IMR-90 (cell line): ENCODE measurements around the gene KIF16B. TPM values are rescaled to one million over a fixed set of nuclear protein-coding genes. Genes with fewer than 3 reads are reported as not detected.

Experiments used
- ATAC-seq: fragments of 200-7000 bp; cut with Tn5 transposase; 2 replicates; pipeline ENCODE4 v1.9.1; 2020; ENCODE audit warnings: low read depth, mild to moderate bottlenecking, moderate library complexity
- BruUV-seq: library from RNA; stranded (reverse); fragments of 400-500 nt; replicated peaks from 2 replicates; lab custom pipeline; 2021; lab: Mats Ljungman, UMichigan
- CTCF ChIA-PET: fragments of 300-600 bp; formaldehyde crosslinking; extraction: SDS; loops from one replicate; lab custom pipeline; 2021; ENCODE audit warnings: antibody characterized with exemption; lab: Yijun Ruan, JAX
- POLR2A ChIA-PET: fragments of 300-600 bp; sonication (Branson Sonifier 250); formaldehyde crosslinking; loops from one replicate; lab custom pipeline; 2022; ENCODE audit warnings: antibody characterized with exemption; ENCODE audit not compliant: unreplicated experiment; lab: Charles Lee
- DNase-seq: peaks from one replicate; pipeline ENCODE4 v3.0.0; 2013
- H2AFZ ChIP-seq: replicated peaks from 2 replicates; pipeline ENCODE3; 2013; ENCODE audit warnings: low read length, mild to moderate bottlenecking; ENCODE audit not compliant: poor library complexity
- H2AK5ac ChIP-seq: 2 replicates; pipeline ENCODE4 v1.6.1; 2013; ENCODE audit warnings: low read depth, low read length, inconsistent platforms
- H2AK9ac ChIP-seq: replicated peaks from 2 replicates; pipeline ENCODE3; 2013; ENCODE audit warnings: mild to moderate bottlenecking, low read depth, low read length, moderate library complexity; ENCODE audit not compliant: poor library complexity
- H2BK120ac ChIP-seq: 2 replicates; pipeline ENCODE4 v1.6.1; 2013; ENCODE audit warnings: low read depth, low read length, inconsistent platforms
- H2BK15ac ChIP-seq: 3 replicates; pipeline ENCODE4 v1.6.1; 2013; ENCODE audit warnings: low read depth, low read length, inconsistent platforms
- H2BK20ac ChIP-seq: 2 replicates; pipeline ENCODE4 v1.6.1; 2013; ENCODE audit warnings: low read depth, mild to moderate bottlenecking, inconsistent platforms, low read length, moderate library complexity
- H2BK5ac ChIP-seq: 2 replicates; pipeline ENCODE4 v1.6.1; 2013; ENCODE audit warnings: mild to moderate bottlenecking, low read depth, low read length, inconsistent platforms; ENCODE audit not compliant: poor library complexity, severe bottlenecking
- H3K14ac ChIP-seq: replicated peaks from 2 replicates; pipeline ENCODE4 v1.6.1; 2013; ENCODE audit warnings: low read depth, low read length, inconsistent platforms
- H3K18ac ChIP-seq: 2 replicates; pipeline ENCODE4 v1.6.1; 2013; ENCODE audit warnings: low read depth, low read length, control low read depth
- H3K23ac ChIP-seq: 2 replicates; pipeline ENCODE4 v1.6.1; 2013; ENCODE audit warnings: low read depth, low read length, inconsistent platforms
- H3K27ac ChIP-seq: 2 replicates; pipeline ENCODE4 v1.5.1; 2013; ENCODE audit warnings: mild to moderate bottlenecking, control low read depth, low read length; ENCODE audit not compliant: insufficient read depth
- H3K27me3 ChIP-seq: 2 replicates; pipeline ENCODE4 v1.6.1; 2013; ENCODE audit warnings: low read length; ENCODE audit not compliant: control insufficient read depth, insufficient read depth
- H3K36me3 ChIP-seq: 2 replicates; pipeline ENCODE4 v1.6.1; 2013; ENCODE audit warnings: low read length, mixed read lengths; ENCODE audit not compliant: control insufficient read depth, insufficient read depth
- H3K4ac ChIP-seq: 2 replicates; pipeline ENCODE4 v1.6.1; 2013; ENCODE audit warnings: low read depth, low read length, inconsistent platforms
- H3K4me1 ChIP-seq: 2 replicates; pipeline ENCODE4 v1.6.1; 2013; ENCODE audit warnings: low read length, mixed read lengths; ENCODE audit not compliant: control insufficient read depth, insufficient read depth
- H3K4me2 ChIP-seq: 2 replicates; pipeline ENCODE4 v1.6.1; 2013; ENCODE audit warnings: low read depth, mild to moderate bottlenecking, control low read depth, low read length, moderate library complexity
- H3K4me3 ChIP-seq: 2 replicates; pipeline ENCODE4 v1.5.1; 2013; ENCODE audit warnings: low read depth, mild to moderate bottlenecking, control low read depth, low read length, moderate library complexity; ENCODE audit not compliant: insufficient read depth
- H3K56ac ChIP-seq: 2 replicates; pipeline ENCODE4 v1.6.1; 2013; ENCODE audit warnings: low read length, inconsistent platforms; ENCODE audit not compliant: insufficient read depth; ENCODE audit errors: extremely low read depth
- H3K79me1 ChIP-seq, 2 experiments: 2 replicates each; pipeline ENCODE4 v1.6.1; 2013; ENCODE audit warnings: low read length in 2 of 2, inconsistent platforms in 1 of 2, low read depth in 1 of 2
- H3K9ac ChIP-seq: 2 replicates; pipeline ENCODE4 v1.6.1; 2013; ENCODE audit warnings: low read depth, low read length, control low read depth
- H3K9me1 ChIP-seq: 2 replicates; pipeline ENCODE4 v1.6.1; 2013; ENCODE audit warnings: low read length, inconsistent platforms; ENCODE audit not compliant: insufficient read depth
- H3K9me3 ChIP-seq: 2 replicates; pipeline ENCODE4 v1.6.1; 2013; ENCODE audit warnings: low read length; ENCODE audit not compliant: control insufficient read depth, insufficient read depth
- H4K20me1 ChIP-seq: 2 replicates; pipeline ENCODE4 v1.6.1; 2013; ENCODE audit warnings: low read length, inconsistent platforms; ENCODE audit not compliant: insufficient read depth
- H4K5ac ChIP-seq: 2 replicates; pipeline ENCODE4 v1.6.1; 2013; ENCODE audit warnings: mild to moderate bottlenecking, low read depth, low read length, control low read depth
- H4K8ac ChIP-seq, 2 experiments: 2 replicates each; pipeline ENCODE4 v1.6.1; 2013; ENCODE audit warnings: low read depth in 2 of 2, low read length in 2 of 2, control low read depth in 1 of 2, inconsistent platforms in 1 of 2
- H4K91ac ChIP-seq: 2 replicates; pipeline ENCODE4 v1.6.1; 2013; ENCODE audit warnings: low read depth, low read length, inconsistent platforms; ENCODE audit not compliant: insufficient read depth
- BHLHE40 ChIP-seq: fragments of 150-350 bp; IDR thresholded peaks from 2 replicates; pipeline ENCODE4 v1.6.1; 2016; ENCODE audit warnings: mild to moderate bottlenecking, low read depth, low read length
- CEBPB ChIP-seq: IDR thresholded peaks from 2 replicates; pipeline ENCODE4 v1.6.1; 2012; ENCODE audit warnings: low read depth, low read length, improper control_type of control experiment
- CHD1 ChIP-seq: IDR thresholded peaks from 2 replicates; pipeline ENCODE4 v1.6.1; 2012; ENCODE audit warnings: low read depth, low read length, improper control_type of control experiment
- FOS ChIP-seq: fragments of 150-350 bp; IDR thresholded peaks from 2 replicates; pipeline ENCODE4 v1.6.1; 2016; ENCODE audit warnings: low read depth, low read length
- MAFK ChIP-seq: IDR thresholded peaks from 2 replicates; pipeline ENCODE4 v1.6.1; 2012; ENCODE audit warnings: low read depth, low read length, improper control_type of control experiment
- MAZ ChIP-seq: IDR thresholded peaks from 2 replicates; pipeline ENCODE4 v1.6.1; 2012; ENCODE audit warnings: low read depth, mild to moderate bottlenecking, low read length, improper control_type of control experiment, moderate library complexity, borderline replicate concordance
- MXI1 ChIP-seq: IDR thresholded peaks from 2 replicates; pipeline ENCODE4 v1.6.1; 2012; ENCODE audit warnings: low read depth, mild to moderate bottlenecking, low read length, moderate library complexity, borderline replicate concordance
- NFE2L2 ChIP-seq: fragments of 150-350 bp; IDR thresholded peaks from 2 replicates; pipeline ENCODE4 v1.6.1; 2016; ENCODE audit warnings: low read depth, mild to moderate bottlenecking, low read length
- POLR2A ChIP-seq: IDR thresholded peaks from 2 replicates; pipeline ENCODE4 v1.6.1; 2012; ENCODE audit warnings: mild to moderate bottlenecking, low read depth, low read length
- RAD21 ChIP-seq: IDR thresholded peaks from 2 replicates; pipeline ENCODE4 v1.6.1; 2012; ENCODE audit warnings: low read length, improper control_type of control experiment
- RCOR1 ChIP-seq: IDR thresholded peaks from 2 replicates; pipeline ENCODE4 v1.6.1; 2012; ENCODE audit warnings: mild to moderate bottlenecking, low read length, improper control_type of control experiment; ENCODE audit not compliant: insufficient replicate concordance
- RFX5 ChIP-seq: IDR thresholded peaks from 2 replicates; pipeline ENCODE4 v1.8.0; 2012; ENCODE audit warnings: low read depth, mild to moderate bottlenecking, low read length, moderate library complexity
- SMC3 ChIP-seq: fragments of 150-350 bp; IDR thresholded peaks from 2 replicates; pipeline ENCODE4 v1.6.1; 2016; ENCODE audit warnings: low read depth, mild to moderate bottlenecking, antibody characterized with exemption, low read length, moderate library complexity
- WGBS, 2 experiments: methylation state at CpG; one replicate each; pipeline versions ENCODE4 v1.1.5 to v1.1.7; 2013; ENCODE audit warnings: missing lambda C conversion rate in 2 of 2; ENCODE audit not compliant: insufficient read length in 1 of 2; ENCODE audit errors: extremely low coverage in 2 of 2; 5-methylcytosine and 5-hydroxymethylcytosine counted together
- dilution Hi-C: fragments of 300-500 bp; cut with HindIII; formaldehyde crosslinking; loops from one replicate; pipeline ENCODE4 v1.14.3; 2018; ENCODE audit warnings: low sequenced_read_pairs; ENCODE audit not compliant: unreplicated experiment
- in situ Hi-C: fragments of 300-500 bp; cut with MboI; formaldehyde crosslinking; loops from 3 replicates; pipeline ENCODE4 v1.14.3; 2019; ENCODE audit warnings: low sequenced_read_pairs, inconsistent platforms, mixed read lengths
- intact Hi-C: fragments of 100-400 bp; cut with micrococcal nuclease; formaldehyde crosslinking; loops from 2 replicates; pipeline ENCODE4 v1.10.0; 2022
- polyA plus RNA-seq, 3 experiments: library from polyadenylated mRNA; depleted of rRNA; stranded (reverse); fragments of >200 nt; gene quantifications; 2 replicates each; pipeline ENCODE4 v1.2.3, GENCODE V29; 2012; ENCODE audit warnings: low replicate concordance in 1 of 3
- total RNA-seq: library from RNA; depleted of rRNA; stranded (reverse); fragments of >200 nt; gene quantifications from 2 replicates; pipeline ENCODE4 v1.2.3, GENCODE V29; 2012
- TF ChIP-seq, protein P1 (sequence below): fragments of 150-350 bp; IDR thresholded peaks from 2 replicates; pipeline ENCODE4 v1.6.1; 2017; ENCODE audit warnings: mild to moderate bottlenecking, antibody characterized with exemption, low read length, low read depth
- TF ChIP-seq, protein P2 (sequence below): fragments of 150-350 bp; IDR thresholded peaks from 2 replicates; pipeline ENCODE4 v1.6.1; 2016; ENCODE audit warnings: low read depth, mild to moderate bottlenecking, low read length, moderate library complexity, borderline replicate concordance
- TF ChIP-seq, protein P3 (sequence below): conservative IDR thresholded peaks from 2 replicates; pipeline ENCODE4 v1.5.1; 2012; ENCODE audit warnings: mild to moderate bottlenecking, low read depth, low read length, improper control_type of control experiment

KIF16B gene
- total and polyA plus RNA-seq, 2 of the 4 experiments (the other 2 are of a cell fraction) = 4.7 to 10.0 TPM

DNA sequence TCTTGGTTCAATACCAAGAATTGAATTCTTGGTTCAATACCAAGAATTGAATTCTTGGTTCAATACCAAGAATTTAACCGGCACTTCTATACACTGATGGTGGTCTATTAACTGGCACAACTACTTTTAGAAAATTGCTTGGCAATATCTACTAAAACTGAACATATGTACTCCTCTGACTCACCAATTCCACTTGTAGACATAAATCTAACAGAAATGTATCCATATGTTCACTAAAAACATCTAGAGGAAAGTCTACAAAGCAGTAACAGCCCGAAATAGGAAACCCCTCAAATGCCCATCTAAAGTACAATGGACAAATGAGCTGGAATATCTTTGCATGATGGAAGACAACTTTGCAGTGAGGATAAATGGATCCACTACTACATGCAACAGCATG is 71.9 kb downstream of the KIF16B start:
- Histone ChIP-seq H3K79me1 (no peaks in the 10 kb centered on the region), H4K91ac (no peak overlapping the region), H3K27me3 (no peaks in the 10 kb centered on the region), H2BK20ac (no peak overlapping the region), H3K4me3 (no peak overlapping the region), H3K4me1 (no peaks in the 10 kb centered on the region), H2BK120ac (no peak overlapping the region), H3K9ac (no peak overlapping the region), H3K27ac (no peak overlapping the region), H2BK5ac (no peak overlapping the region), H3K4me2 (no peak overlapping the region), H3K56ac (no peak overlapping the region), H2AK5ac (no peak overlapping the region), H3K18ac (no peak overlapping the region), H3K23ac (no peak overlapping the region), H2BK15ac (no peak overlapping the region), H3K9me1 (no peaks in the 10 kb centered on the region; the same call in 1 of the 2 replicates), H3K9me3 (no peaks in the 10 kb centered on the region), H2AFZ (no peak overlapping the region), H3K14ac (no peak overlapping the region), H3K4ac (no peak overlapping the region), H4K8ac (no peak overlapping the region), H2AK9ac (no peak overlapping the region), H4K20me1 (no peaks in the 10 kb centered on the region), H4K5ac (no peak overlapping the region), H3K36me3 (peaks cover 6% of the 10 kb centered on the region)
- dilution Hi-C loops = no loop called here
- intact Hi-C loops = no loop called here
- ChIA-PET CTCF (interaction anchor here (1.3 kb wide), 1 partner anchor 25 kb away, joined by 3 read pairs; no protein-coding TSS in a partner anchor), POLR2A (no interaction called here)
- no peak for TF ChIP-seq CHD1
- TF ChIP-seq MAFK = no peak
- TF ChIP-seq RCOR1 = no peak
- TF ChIP-seq, protein P1, sequence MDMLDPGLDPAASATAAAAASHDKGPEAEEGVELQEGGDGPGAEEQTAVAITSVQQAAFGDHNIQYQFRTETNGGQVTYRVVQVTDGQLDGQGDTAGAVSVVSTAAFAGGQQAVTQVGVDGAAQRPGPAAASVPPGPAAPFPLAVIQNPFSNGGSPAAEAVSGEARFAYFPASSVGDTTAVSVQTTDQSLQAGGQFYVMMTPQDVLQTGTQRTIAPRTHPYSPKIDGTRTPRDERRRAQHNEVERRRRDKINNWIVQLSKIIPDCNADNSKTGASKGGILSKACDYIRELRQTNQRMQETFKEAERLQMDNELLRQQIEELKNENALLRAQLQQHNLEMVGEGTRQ = no peak
- no peak for TF ChIP-seq CEBPB
- no peak for TF ChIP-seq SMC3
- no peak for TF ChIP-seq BHLHE40
- TF ChIP-seq, protein P2, sequence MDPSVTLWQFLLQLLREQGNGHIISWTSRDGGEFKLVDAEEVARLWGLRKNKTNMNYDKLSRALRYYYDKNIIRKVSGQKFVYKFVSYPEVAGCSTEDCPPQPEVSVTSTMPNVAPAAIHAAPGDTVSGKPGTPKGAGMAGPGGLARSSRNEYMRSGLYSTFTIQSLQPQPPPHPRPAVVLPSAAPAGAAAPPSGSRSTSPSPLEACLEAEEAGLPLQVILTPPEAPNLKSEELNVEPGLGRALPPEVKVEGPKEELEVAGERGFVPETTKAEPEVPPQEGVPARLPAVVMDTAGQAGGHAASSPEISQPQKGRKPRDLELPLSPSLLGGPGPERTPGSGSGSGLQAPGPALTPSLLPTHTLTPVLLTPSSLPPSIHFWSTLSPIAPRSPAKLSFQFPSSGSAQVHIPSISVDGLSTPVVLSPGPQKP = no peak
- TF ChIP-seq MAZ = no peak
- no peak for TF ChIP-seq FOS
- TF ChIP-seq RFX5 = no peak
- TF ChIP-seq POLR2A = no peak
- TF ChIP-seq MXI1 = no peak
- TF ChIP-seq, protein P3, sequence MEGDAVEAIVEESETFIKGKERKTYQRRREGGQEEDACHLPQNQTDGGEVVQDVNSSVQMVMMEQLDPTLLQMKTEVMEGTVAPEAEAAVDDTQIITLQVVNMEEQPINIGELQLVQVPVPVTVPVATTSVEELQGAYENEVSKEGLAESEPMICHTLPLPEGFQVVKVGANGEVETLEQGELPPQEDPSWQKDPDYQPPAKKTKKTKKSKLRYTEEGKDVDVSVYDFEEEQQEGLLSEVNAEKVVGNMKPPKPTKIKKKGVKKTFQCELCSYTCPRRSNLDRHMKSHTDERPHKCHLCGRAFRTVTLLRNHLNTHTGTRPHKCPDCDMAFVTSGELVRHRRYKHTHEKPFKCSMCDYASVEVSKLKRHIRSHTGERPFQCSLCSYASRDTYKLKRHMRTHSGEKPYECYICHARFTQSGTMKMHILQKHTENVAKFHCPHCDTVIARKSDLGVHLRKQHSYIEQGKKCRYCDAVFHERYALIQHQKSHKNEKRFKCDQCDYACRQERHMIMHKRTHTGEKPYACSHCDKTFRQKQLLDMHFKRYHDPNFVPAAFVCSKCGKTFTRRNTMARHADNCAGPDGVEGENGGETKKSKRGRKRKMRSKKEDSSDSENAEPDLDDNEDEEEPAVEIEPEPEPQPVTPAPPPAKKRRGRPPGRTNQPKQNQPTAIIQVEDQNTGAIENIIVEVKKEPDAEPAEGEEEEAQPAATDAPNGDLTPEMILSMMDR = no peak
- TF ChIP-seq NFE2L2 = no peak
- TF ChIP-seq RAD21 = no peak
- DNase-seq (no peak), ATAC-seq (no peak)
- no CpG with 5 or more reads among the region's 2 CpGs for WGBS, 2 experiments
- BruUV-seq = no TSS peak
- in situ Hi-C loops = no loop called here
